ENCODE results near the gene ABCB1. TPM values are rescaled to one million over a fixed set of nuclear protein-coding genes. Genes with fewer than 3 reads are reported as not detected.

ABCB1 gene
- total and polyA plus RNA-seq, 2 of the 8 experiments (the other 6 are each of a cell fraction or from before 2014, with no cell fraction given), result 0.51 to 1.2 TPM

DNA sequence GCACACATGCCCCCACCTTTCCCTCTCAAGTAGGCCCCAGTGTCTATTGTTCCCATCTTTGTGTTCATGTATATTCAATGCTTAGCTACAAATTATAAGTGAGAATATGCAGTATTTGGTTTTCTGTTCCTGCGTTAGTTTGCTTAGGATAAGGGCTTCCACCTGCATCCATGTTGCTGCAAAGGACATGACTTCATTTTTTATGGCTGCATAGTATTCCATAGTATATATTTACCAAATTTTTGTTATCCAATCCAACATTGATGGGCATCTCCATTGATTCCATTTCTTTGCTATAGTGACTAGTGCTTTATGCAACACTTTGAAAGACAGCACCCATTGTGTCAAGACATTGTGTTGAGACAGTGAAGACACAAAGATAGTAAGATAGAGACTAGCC lies 106.2 kb downstream of the ABCB1 start:
- Histone ChIP-seq H3K56ac (replicated peaks; ENCODE audit: insufficient read length, low read depth, low read length) (no peak overlapping the region), H2AFZ (ENCODE audit: low read length) (no peak overlapping the region), H2BK12ac (ENCODE audit: low read depth, low read length) (no peak overlapping the region), H2BK15ac (ENCODE audit: low read length) (no peak overlapping the region), H3K9me3 (ENCODE audit: insufficient read depth in 2 of 2, low read depth in 1 of 2, low read length in 1 of 2) (no peaks in the 10 kb centered on the region), H3K23me2 (ENCODE audit: low read depth, low read length) (no peaks in the 10 kb centered on the region), H2AK5ac (ENCODE audit: low read depth, low read length) (no peak overlapping the region), H4K91ac (replicated peaks; ENCODE audit: insufficient read length, low read length) (no peak overlapping the region), H4K8ac (ENCODE audit: extremely low read depth, insufficient read depth, low read length) (no peak overlapping the region), H3K27ac (ENCODE audit: low read depth, low read length) (no peak overlapping the region), H2BK20ac (ENCODE audit: low read length) (no peak overlapping the region), H3K79me1 (ENCODE audit: low read depth, low read length) (no peaks in the 10 kb centered on the region), H4K5ac (ENCODE audit: insufficient read length, low read depth, low read length) (no peak overlapping the region), H3K4me2 (ENCODE audit: insufficient read depth in 1 of 2, low read depth in 2 of 2, low read length in 2 of 2) (no peak overlapping the region), H2BK5ac (ENCODE audit: low read depth, low read length) (no peak overlapping the region), H3K18ac (ENCODE audit: extremely low read depth, low read length) (no peak overlapping the region), H3K9ac (replicated peaks in 1 of 4; ENCODE audit: extremely low read depth in 1 of 4, low read depth in 3 of 4, low read length in 3 of 4) (no peak overlapping the region), H3K23ac (ENCODE audit: insufficient read length) (no peak overlapping the region), H3K27me3 (replicated peaks in 1 of 4; ENCODE audit: control insufficient read depth in 3 of 4, extremely low read depth in 1 of 4, insufficient read depth in 3 of 4, low read length in 3 of 4) (no peaks in the 10 kb centered on the region), H3K79me2 (ENCODE audit: control insufficient read depth in 1 of 2, insufficient read depth in 2 of 2, low read length in 2 of 2) (no peaks in the 10 kb centered on the region), H3K14ac (ENCODE audit: insufficient read length) (no peak overlapping the region), H3K4me3 (ENCODE audit: extremely low read depth in 1 of 4, insufficient read depth in 2 of 4, low read depth in 3 of 4, low read length in 4 of 4) (no peak overlapping the region), H4K20me1 (replicated peaks in 1 of 2; ENCODE audit: control insufficient read depth in 1 of 2, insufficient read depth in 2 of 2, low read length in 2 of 2) (no peaks in the 10 kb centered on the region), H3K36me3 (ENCODE audit: control insufficient read depth in 2 of 4, insufficient read depth in 4 of 4, low read length in 3 of 4) (no peaks in the 10 kb centered on the region), H3K4ac (replicated peaks; ENCODE audit: insufficient read length, low read depth, low read length) (no peak overlapping the region), H3K4me1 (replicated peaks in 1 of 4; ENCODE audit: control insufficient read depth in 3 of 4, insufficient read depth in 4 of 4, low read length in 3 of 4) (no peaks in the 10 kb centered on the region), H2BK120ac (replicated peaks; ENCODE audit: low read depth, low read length) (no peak overlapping the region)
- CTCF ChIA-PET (ENCODE audit: partially characterized antibody), result no interaction called here
- TF ChIP-seq KDM1A (IDR thresholded peaks at IDR 0.05; ENCODE audit: borderline replicate concordance, low read length) (0 out of 2 replicates have a peak, but pooled peaks have one; percentile 21), ZNF274 (IDR thresholded peaks at IDR 0.05; ENCODE audit: borderline replicate concordance, extremely low read depth, low read length) (no peak)
- DNase-seq (ENCODE audit: low read depth in 1 of 2, low spot score in 2 of 2) (no peak), FAIRE-seq (no peak)
- POLR2A ChIA-PET (ENCODE audit: partially characterized antibody), result no interaction called here
- 100% methylated on average over 1 of the region's 1 CpG; no CpG with 5 or more reads in 1 of the 2 experiments for WGBS, 2 experiments (ENCODE audit: extremely low coverage in 1 of 2, insufficient coverage in 1 of 2, insufficient read length in 1 of 2, insufficient replicate concordance in 2 of 2, low coverage in 1 of 2, low lambda C conversion rate in 2 of 2, missing lambda C conversion rate in 1 of 2)
